Measurements from ENCODE around the gene SORCS1. TPM values are rescaled to one million over a fixed set of nuclear protein-coding genes. Genes with fewer than 3 reads are reported as not detected.

The SORCS1 gene
- total and polyA plus RNA-seq, 2 of the 13 experiments (the other 11 are each of a cell fraction or from before 2014, with no cell fraction given) = not detected

DNA sequence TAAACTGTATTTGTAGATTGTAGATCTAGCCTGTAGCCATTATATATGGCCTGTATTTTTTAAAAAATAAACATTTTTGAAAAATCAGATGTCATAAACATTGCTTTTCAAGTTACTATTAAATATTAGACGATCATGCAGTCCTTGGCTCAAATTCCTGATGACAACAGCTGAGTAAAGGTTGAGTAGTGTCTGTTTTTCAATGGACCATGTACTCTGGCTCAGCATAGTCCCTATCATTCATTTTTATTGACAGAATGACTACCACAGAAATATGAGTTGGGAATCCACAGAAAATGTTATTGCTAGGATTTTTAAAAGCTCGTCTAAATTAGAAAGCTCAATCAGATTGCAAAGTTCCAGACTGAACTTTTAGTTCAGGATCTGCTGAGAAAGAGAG is 145.4 kb downstream of the SORCS1 start:
- no peak overlapping the region for H3K4me3 ChIP-seq (replicated peaks in 1 of 3; ENCODE audit: insufficient read depth in 1 of 3, low read depth in 2 of 3, low read length in 3 of 3)
- H3K79me2 ChIP-seq (ENCODE audit: insufficient read depth, low read length) = no peaks in the 10 kb centered on the region
- H3K9ac ChIP-seq (ENCODE audit: insufficient read depth, low read depth, low read length) = no peak overlapping the region
- 9% methylated on average over 2 of the region's 2 CpGs for WGBS (ENCODE audit: low lambda C conversion rate)
- H3K27me3 ChIP-seq (ENCODE audit: control insufficient read depth in 1 of 2, insufficient read depth in 2 of 2, low read length in 2 of 2) = no peaks in the 10 kb centered on the region
- DNase-seq (ENCODE audit: low spot score) = no peak
- ATAC-seq = no peak
- no peaks in the 10 kb centered on the region for H3K36me3 ChIP-seq (replicated peaks in 1 of 2; ENCODE audit: control insufficient read depth in 1 of 2, insufficient read depth in 2 of 2, low read length in 2 of 2)
- no peak overlapping the region for H3K27ac ChIP-seq (ENCODE audit: extremely low read length, insufficient read depth, low read length)
- H4K20me1 ChIP-seq (ENCODE audit: insufficient read depth, low read length) = no peaks in the 10 kb centered on the region
- no peak for TF ChIP-seq ZNF34 (CRISPR knock-in tag; IDR thresholded peaks at IDR 0.05; ENCODE audit: borderline replicate concordance)
- no peak for TF ChIP-seq AGO2 (optimal IDR thresholded peaks at IDR 0.05; ENCODE audit: low read depth, low read length)
- TF ChIP-seq NR2F6 (IDR thresholded peaks at IDR 0.05) = no peak
- TF ChIP-seq NR2F6 (CRISPR knock-in tag; IDR thresholded peaks at IDR 0.05) = no peak
- no peak for TF ChIP-seq ZNF816 (CRISPR knock-in tag; IDR thresholded peaks at IDR 0.05; ENCODE audit: borderline replicate concordance)
- no peak for TF ChIP-seq XBP1 (CRISPR knock-in tag; IDR thresholded peaks at IDR 0.05)
- TF ChIP-seq ZNF260 (CRISPR knock-in tag; IDR thresholded peaks at IDR 0.05; ENCODE audit: borderline replicate concordance, low read depth) = no peak
- H3K9me3 ChIP-seq (ENCODE audit: low read length) = peaks cover 54% of the 10 kb centered on the region
- FAIRE-seq = no peak
- ChIA-PET CTCF (ENCODE audit: low intra/inter-chr PET ratio, low total read pairs) (no interaction called here), POLR2A (interaction anchor here (0.6 kb wide), 1 partner anchor 40 kb away, joined by 3 read pairs; no protein-coding TSS in a partner anchor)
- in situ Hi-C loops (cut with HindIII; ENCODE audit: extremely low pct_ligation_motif_present, low pct_unique_long_range_greater_than_20kb) = no loop called here
- no peak overlapping the region for H3K4me2 ChIP-seq (ENCODE audit: low read depth, low read length)
- H2AFZ ChIP-seq (ENCODE audit: low read length) = no peak overlapping the region
- no peaks in the 10 kb centered on the region for H3K4me1 ChIP-seq (ENCODE audit: insufficient read depth, low read length)
- no TSS peak for BruUV-seq (replicated peaks)
- intact Hi-C loops (cut with micrococcal nuclease; ENCODE audit: unreplicated experiment) = no loop called here

DNA sequence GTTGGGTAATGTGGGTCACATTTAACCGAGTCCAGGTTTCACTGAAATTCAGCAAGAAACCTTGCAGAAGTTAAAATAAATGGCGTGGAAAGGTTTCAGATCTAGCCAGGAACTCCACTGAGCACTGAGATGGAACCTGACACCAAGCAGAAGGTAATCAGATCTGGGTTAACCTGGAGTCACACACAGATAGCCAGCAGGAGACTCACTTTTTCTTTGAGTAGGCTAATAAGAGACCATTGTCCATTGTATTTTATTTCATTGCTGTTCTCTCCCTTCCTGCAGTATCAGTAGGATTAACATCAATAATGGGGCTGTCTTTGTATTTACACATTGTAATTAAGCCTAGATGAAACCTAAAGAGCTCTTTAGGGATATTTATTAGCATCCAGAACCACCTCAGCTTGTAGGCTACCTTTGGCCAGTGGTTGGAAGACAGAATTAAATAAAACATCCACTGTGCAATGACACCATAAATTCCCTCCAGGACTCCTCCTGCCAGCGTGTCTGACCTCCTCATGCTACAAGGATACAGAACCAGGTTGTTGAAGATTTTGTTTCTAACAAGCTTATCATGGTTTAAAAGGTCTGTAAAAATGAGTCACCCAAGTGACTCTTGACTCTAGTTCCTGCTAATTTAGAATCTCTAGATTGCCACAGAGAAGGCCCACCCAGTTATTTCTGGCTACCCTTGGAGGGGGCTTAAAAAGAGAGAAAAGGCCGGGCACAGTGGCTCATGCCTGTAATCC is 151.1 kb downstream of the SORCS1 start:
- Histone ChIP-seq H3K36me3 (replicated peaks in 1 of 2; ENCODE audit: control insufficient read depth in 1 of 2, insufficient read depth in 2 of 2, low read length in 2 of 2) (no peaks in the 10 kb centered on the region), H3K4me2 (ENCODE audit: low read depth, low read length) (no peak overlapping the region), H3K4me3 (replicated peaks in 1 of 3; ENCODE audit: insufficient read depth in 1 of 3, low read depth in 2 of 3, low read length in 3 of 3) (no peak overlapping the region), H3K9ac (ENCODE audit: insufficient read depth, low read depth, low read length) (no peak overlapping the region), H3K27me3 (ENCODE audit: control insufficient read depth in 1 of 2, insufficient read depth in 2 of 2, low read length in 2 of 2) (no peaks in the 10 kb centered on the region), H2AFZ (ENCODE audit: low read length) (no peak overlapping the region), H3K27ac (ENCODE audit: extremely low read length, insufficient read depth, low read length) (no peak overlapping the region), H3K4me1 (ENCODE audit: insufficient read depth, low read length) (no peaks in the 10 kb centered on the region), H3K79me2 (ENCODE audit: insufficient read depth, low read length) (no peaks in the 10 kb centered on the region), H3K9me3 (ENCODE audit: low read length) (peaks cover 34% of the 10 kb centered on the region), H4K20me1 (ENCODE audit: insufficient read depth, low read length) (no peaks in the 10 kb centered on the region)
- 9% methylated on average over 4 of the region's 4 CpGs for WGBS (ENCODE audit: low lambda C conversion rate)
- DNase-seq (ENCODE audit: low spot score) (no peak), ATAC-seq (no peak), FAIRE-seq (no peak)
- in situ Hi-C loops (cut with HindIII; ENCODE audit: extremely low pct_ligation_motif_present, low pct_unique_long_range_greater_than_20kb) = no loop called here
- ChIA-PET POLR2A (no interaction called here), CTCF (ENCODE audit: low intra/inter-chr PET ratio, low total read pairs) (no interaction called here)
- BruUV-seq (replicated peaks) = no TSS peak
- TF ChIP-seq POLR2AphosphoS2 (IDR thresholded peaks at IDR 0.05; ENCODE audit: low read depth, low read length) (no peak), KDM3A (CRISPR knock-in tag; IDR thresholded peaks at IDR 0.05; ENCODE audit: low read depth) (no peak), ZNF430 (CRISPR knock-in tag; IDR thresholded peaks at IDR 0.05) (no peak), RFX3 (CRISPR knock-in tag; IDR thresholded peaks at IDR 0.05) (no peak), GTF3A (CRISPR knock-in tag; conservative IDR thresholded peaks at IDR 0.05) (no peak), DR1 (CRISPR knock-in tag; IDR thresholded peaks at IDR 0.05) (no peak), ASH2L (IDR thresholded peaks at IDR 0.05; ENCODE audit: insufficient read length, low read depth, low read length) (no peak), KDM5B (CRISPR knock-in tag; IDR thresholded peaks at IDR 0.05; ENCODE audit: borderline replicate concordance) (no peak), HNRNPUL1 (IDR thresholded peaks at IDR 0.05; ENCODE audit: low read depth, low read length) (no peak), HNRNPH1 (optimal IDR thresholded peaks at IDR 0.05; ENCODE audit: low read depth, low read length) (no peak), ZNF83 (CRISPR knock-in tag; IDR thresholded peaks at IDR 0.05; ENCODE audit: borderline replicate concordance) (no peak), MTA1 (CRISPR knock-in tag; IDR thresholded peaks at IDR 0.05; ENCODE audit: borderline replicate concordance) (no peak), CENPT (CRISPR knock-in tag; IDR thresholded peaks at IDR 0.05; ENCODE audit: low read depth) (no peak)
- TF ChIP-seq, protein P1, sequence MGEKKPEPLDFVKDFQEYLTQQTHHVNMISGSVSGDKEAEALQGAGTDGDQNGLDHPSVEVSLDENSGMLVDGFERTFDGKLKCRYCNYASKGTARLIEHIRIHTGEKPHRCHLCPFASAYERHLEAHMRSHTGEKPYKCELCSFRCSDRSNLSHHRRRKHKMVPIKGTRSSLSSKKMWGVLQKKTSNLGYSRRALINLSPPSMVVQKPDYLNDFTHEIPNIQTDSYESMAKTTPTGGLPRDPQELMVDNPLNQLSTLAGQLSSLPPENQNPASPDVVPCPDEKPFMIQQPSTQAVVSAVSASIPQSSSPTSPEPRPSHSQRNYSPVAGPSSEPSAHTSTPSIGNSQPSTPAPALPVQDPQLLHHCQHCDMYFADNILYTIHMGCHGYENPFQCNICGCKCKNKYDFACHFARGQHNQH (CRISPR knock-in tag; IDR thresholded peaks at IDR 0.05) = no peak
- intact Hi-C loops (cut with micrococcal nuclease; ENCODE audit: unreplicated experiment) = no loop called here

All from HepG2 (cell line).